ENCODE results near the gene CREB3.
A peak's percentile ranks its signal among the peaks of the same experiment; 100 is the strongest.

The CREB3 gene

GRCh38 chr9:35750256-35750531 is 17.7 kb downstream of the CREB3 start:
- no peaks in the 10 kb centered on the region for H3K9me2 ChIP-seq (replicated peaks; ENCODE audit: low read depth, low read length)
- H3K79me2 ChIP-seq (ENCODE audit: insufficient read depth, low read length) = peaks cover 47% of the 10 kb centered on the region
- peak overlapping the region; percentile 79 for H3K9ac ChIP-seq (ENCODE audit: low read depth, low read length, poor library complexity, severe bottlenecking)
- no peak overlapping the region for H2AFZ ChIP-seq (ENCODE audit: low read length)
- peaks cover 28% of the 10 kb centered on the region for H4K20me1 ChIP-seq (ENCODE audit: insufficient read depth, low read length, poor library complexity, severe bottlenecking)
- TF ChIP-seq CTCF (conservative IDR thresholded peaks at IDR 0.05; ENCODE audit: low read length) (no peak), EZH2phosphoT487 (IDR thresholded peaks at IDR 0.05; ENCODE audit: borderline replicate concordance) (no peak)
- H3K4me2 ChIP-seq (ENCODE audit: low read depth, low read length, poor library complexity, severe bottlenecking) = peak overlapping the region; percentile 87
- peak overlapping the region; percentile 90 for H3K4me3 ChIP-seq (ENCODE audit: low read length, poor library complexity, severe bottlenecking)
- peaks cover 35% of the 10 kb centered on the region for H3K4me1 ChIP-seq (ENCODE audit: insufficient read depth, low read length, poor library complexity, severe bottlenecking)
- peaks cover 6% of the 10 kb centered on the region; the same call in 1 of the 2 replicates for H3K36me3 ChIP-seq (ENCODE audit: insufficient read depth, low read length)
- no peaks in the 10 kb centered on the region for H3F3A ChIP-seq (ENCODE audit: low read depth)
- H3K9me3 ChIP-seq (ENCODE audit: insufficient read depth, low read depth, low read length) = no peaks in the 10 kb centered on the region
- H3K27me3 ChIP-seq (ENCODE audit: insufficient read depth, low read length, poor library complexity, severe bottlenecking) = no peaks in the 10 kb centered on the region

GRCh38 chr9:35753466-35753865 is 21.0 kb downstream of the CREB3 start:
- Histone ChIP-seq H3K4me3 (ENCODE audit: low read length, poor library complexity, severe bottlenecking) (no peak overlapping the region), H3K9me2 (replicated peaks; ENCODE audit: low read depth, low read length) (no peaks in the 10 kb centered on the region), H4K20me1 (ENCODE audit: insufficient read depth, low read length, poor library complexity, severe bottlenecking) (peaks cover 8% of the 10 kb centered on the region), H3F3A (ENCODE audit: low read depth) (no peaks in the 10 kb centered on the region), H3K4me2 (ENCODE audit: low read depth, low read length, poor library complexity, severe bottlenecking) (no peak overlapping the region), H3K9ac (ENCODE audit: low read depth, low read length, poor library complexity, severe bottlenecking) (no peak overlapping the region), H3K36me3 (ENCODE audit: insufficient read depth, low read length) (peaks cover 6% of the 10 kb centered on the region; the same call in 1 of the 2 replicates), H3K79me2 (ENCODE audit: insufficient read depth, low read length) (peaks cover 28% of the 10 kb centered on the region), H2AFZ (ENCODE audit: low read length) (no peak overlapping the region), H3K27me3 (ENCODE audit: insufficient read depth, low read length, poor library complexity, severe bottlenecking) (no peaks in the 10 kb centered on the region), H3K9me3 (ENCODE audit: insufficient read depth, low read depth, low read length) (no peaks in the 10 kb centered on the region), H3K4me1 (ENCODE audit: insufficient read depth, low read length, poor library complexity, severe bottlenecking) (peaks cover 26% of the 10 kb centered on the region)
- no peak for TF ChIP-seq EZH2phosphoT487 (IDR thresholded peaks at IDR 0.05; ENCODE audit: borderline replicate concordance)
- TF ChIP-seq CTCF (conservative IDR thresholded peaks at IDR 0.05; ENCODE audit: low read length) = no peak

- H3K79me2 ChIP-seq (ENCODE audit: insufficient read depth, low read length) = peaks cover 32% of the 10 kb centered on the region
- no peak within 1 kb of the TSS for H3K4me3 ChIP-seq (ENCODE audit: low read length, poor library complexity, severe bottlenecking)
- H3K36me3 ChIP-seq (ENCODE audit: insufficient read depth, low read length) = peaks cover 6% of the 10 kb centered on the region; the same call in 1 of the 2 replicates
- H3K9me2 ChIP-seq (replicated peaks; ENCODE audit: low read depth, low read length) = no peaks in the 10 kb centered on the region
- no peaks in the 10 kb centered on the region for H3K27me3 ChIP-seq (ENCODE audit: insufficient read depth, low read length, poor library complexity, severe bottlenecking)
- H3K4me1 ChIP-seq (ENCODE audit: insufficient read depth, low read length, poor library complexity, severe bottlenecking) = peaks cover 34% of the 10 kb centered on the region
- H2AFZ ChIP-seq (ENCODE audit: low read length) = no peak within 1 kb of the TSS
- no peaks in the 10 kb centered on the region for H3F3A ChIP-seq (ENCODE audit: low read depth)
- H3K9me3 ChIP-seq (ENCODE audit: insufficient read depth, low read depth, low read length) = no peaks in the 10 kb centered on the region
- no peak for TF ChIP-seq CTCF (conservative IDR thresholded peaks at IDR 0.05; ENCODE audit: low read length)
- no peak for TF ChIP-seq EZH2phosphoT487 (IDR thresholded peaks at IDR 0.05; ENCODE audit: borderline replicate concordance)
- H3K9ac ChIP-seq (ENCODE audit: low read depth, low read length, poor library complexity, severe bottlenecking) = no peak within 1 kb of the TSS
- no peak within 1 kb of the TSS for H3K4me2 ChIP-seq (ENCODE audit: low read depth, low read length, poor library complexity, severe bottlenecking)
- H4K20me1 ChIP-seq (ENCODE audit: insufficient read depth, low read length, poor library complexity, severe bottlenecking) = peaks cover 9% of the 10 kb centered on the region
Observed at GRCh38 chr9:35754264-35754663, 21.8 kb downstream of the CREB3 start, which contains the start of gene MSMP. TSS of gene MSMP (minus strand) at chr9:35754276. CDS start at chr9:35754129, 147 bp downstream.

Data from Loucy (cell line).